ENCODE data around the gene GPR22. TPM values are rescaled to one million over a fixed set of nuclear protein-coding genes. Genes with fewer than 3 reads are reported as not detected.

GPR22 gene
- total RNA-seq = not detected

- DNase-seq (ENCODE audit: low spot score) = no peak
Measured at GRCh38 chr7:107469929-107470328, at the start of gene GPR22. TSS of gene GPR22 (plus strand) at chr7:107470057. CDS start at chr7:107474061, 4,004 bp downstream.

- no peak for DNase-seq (ENCODE audit: low spot score)
Measured at GRCh38 chr7:107427462-107427861, 42.4 kb upstream of the GPR22 start.

GRCh38 chr7:107428642-107429041 lies 41.2 kb upstream of the GPR22 start:
- no peak for DNase-seq (ENCODE audit: low spot score)

- no peak for DNase-seq (ENCODE audit: low spot score)
Measured at GRCh38 chr7:107430057-107430456, 39.8 kb upstream of the GPR22 start.

- DNase-seq (ENCODE audit: low spot score) = no peak
Measured at GRCh38 chr7:107432261-107432660, 37.6 kb upstream of the GPR22 start.

- DNase-seq (ENCODE audit: low spot score) = no peak
Measured at GRCh38 chr7:107435749-107436148, 34.1 kb upstream of the GPR22 start.

- no peak for DNase-seq (ENCODE audit: low spot score)
Measured at GRCh38 chr7:107439025-107439424, 30.8 kb upstream of the GPR22 start.

- no peak for DNase-seq (ENCODE audit: low spot score)
Measured at GRCh38 chr7:107441581-107442422, 28.1 kb upstream of the GPR22 start.

- no peak for DNase-seq (ENCODE audit: low spot score)
Measured at GRCh38 chr7:107442678-107443077, 27.2 kb upstream of the GPR22 start.

GRCh38 chr7:107446531-107446930 lies 23.3 kb upstream of the GPR22 start:
- no peak for DNase-seq (ENCODE audit: low spot score)

- DNase-seq (ENCODE audit: low spot score) = no peak
Measured at GRCh38 chr7:107446988-107447387, 22.9 kb upstream of the GPR22 start.

- DNase-seq (ENCODE audit: low spot score) = no peak
Measured at GRCh38 chr7:107450970-107451369, 18.9 kb upstream of the GPR22 start.

GRCh38 chr7:107453388-107453787 lies 16.5 kb upstream of the GPR22 start:
- no peak for DNase-seq (ENCODE audit: low spot score)

- no peak for DNase-seq (ENCODE audit: low spot score)
Measured at GRCh38 chr7:107461938-107462533, 7.8 kb upstream of the GPR22 start.

GRCh38 chr7:107463139-107464078 lies 6.4 kb upstream of the GPR22 start:
- DNase-seq (ENCODE audit: low spot score) = peak; percentile 61

- no peak for DNase-seq (ENCODE audit: low spot score)
Measured at GRCh38 chr7:107464666-107465226, 5.1 kb upstream of the GPR22 start.

- no peak for DNase-seq (ENCODE audit: low spot score)
Measured at GRCh38 chr7:107467972-107468371, 1.9 kb upstream of the GPR22 start.

- no peak for DNase-seq (ENCODE audit: low spot score)
Measured at GRCh38 chr7:107468824-107469223, 1.0 kb upstream of the GPR22 start.

GRCh38 chr7:107471292-107472070 lies 1.6 kb downstream of the GPR22 start:
- DNase-seq (ENCODE audit: low spot score) = no peak

- no peak for DNase-seq (ENCODE audit: low spot score)
Measured at GRCh38 chr7:107472116-107472515, 2.3 kb downstream of the GPR22 start.

GRCh38 chr7:107474104-107474521 lies 4.3 kb downstream of the GPR22 start:
- DNase-seq (ENCODE audit: low spot score) = no peak
